ENCODE measurements around the gene MRPL36. TPM values are rescaled to one million over a fixed set of nuclear protein-coding genes. Genes with fewer than 3 reads are reported as not detected.
"Not testable (repeated sequence)": the region's sequence is repeated elsewhere in the genome, so short reads cannot be mapped to it uniquely, and the experiment has no call there.

The MRPL36 gene
- total RNA-seq, 1 experiment from 2014 or later: 26.6 TPM

GRCh38 chr5:1832511-1833250 is 33.0 kb upstream of the MRPL36 start:
- no peak for DNase-seq (ENCODE audit: low read depth)

GRCh38 chr5:1831677-1832313 is 32.2 kb upstream of the MRPL36 start:
- no peak for DNase-seq (ENCODE audit: low read depth)

- no peak for DNase-seq (ENCODE audit: low read depth)
These were observed 31.6 kb upstream of the MRPL36 start for GRCh38 chr5:1831257-1831656.

GRCh38 chr5:1830571-1831228 is 31.1 kb upstream of the MRPL36 start:
- DNase-seq (ENCODE audit: low read depth): no peak

- DNase-seq (ENCODE audit: low read depth): no peak
These were observed 28.3 kb upstream of the MRPL36 start for GRCh38 chr5:1827886-1828397.

- no peak for DNase-seq (ENCODE audit: low read depth)
These were observed 27.6 kb upstream of the MRPL36 start for GRCh38 chr5:1827025-1827885.

- DNase-seq (ENCODE audit: low read depth): no peak
These were observed 26.8 kb upstream of the MRPL36 start for GRCh38 chr5:1826235-1826980.

GRCh38 chr5:1824903-1825841 is 25.5 kb upstream of the MRPL36 start:
- DNase-seq (ENCODE audit: low read depth): no peak

- DNase-seq (ENCODE audit: low read depth): no peak
These were observed 24.6 kb upstream of the MRPL36 start for GRCh38 chr5:1824109-1824821.

GRCh38 chr5:1823381-1824034 is 23.9 kb upstream of the MRPL36 start:
- DNase-seq (ENCODE audit: low read depth): no peak

- DNase-seq (ENCODE audit: low read depth): no peak
These were observed 22.2 kb upstream of the MRPL36 start for GRCh38 chr5:1821862-1822261.

- no peak for DNase-seq (ENCODE audit: low read depth)
These were observed 21.3 kb upstream of the MRPL36 start for GRCh38 chr5:1820926-1821325.

- DNase-seq (ENCODE audit: low read depth): no peak
These were observed 20.7 kb upstream of the MRPL36 start for GRCh38 chr5:1820381-1820780.

- DNase-seq (ENCODE audit: low read depth): no peak
These were observed 19.8 kb upstream of the MRPL36 start for GRCh38 chr5:1819458-1819857.

- DNase-seq (ENCODE audit: low read depth): no peak
These were observed 19.1 kb upstream of the MRPL36 start for GRCh38 chr5:1818784-1819183.

GRCh38 chr5:1817261-1818043 is 17.8 kb upstream of the MRPL36 start:
- no peak for DNase-seq (ENCODE audit: low read depth)

- DNase-seq (ENCODE audit: low read depth): not testable (repeated sequence)
These were observed 17.0 kb upstream of the MRPL36 start for GRCh38 chr5:1816495-1817089.
